WTC11 (cell line): Measurements from ENCODE around the gene ACAT2. TPM values are rescaled to one million over a fixed set of nuclear protein-coding genes. Genes with fewer than 3 reads are reported as not detected.

Experiments
- ATAC-seq: fragments of 200-7000 bp; cut with Tn5 transposase; 2 replicates; pipeline ENCODE4 v1.10.0; 2021; ENCODE audit warnings: mild to moderate bottlenecking, moderate library complexity
- CTCF ChIA-PET: fragments of 300-600 bp; sonication (Branson Sonifier 250); formaldehyde crosslinking; loops from one replicate; lab custom pipeline; 2021; ENCODE audit warnings: antibody characterized with exemption; lab: Charles Lee
- POLR2A ChIA-PET: fragments of 350-600 bp; sonication (Branson Sonifier 250); formaldehyde crosslinking; loops from one replicate; lab custom pipeline; 2021; ENCODE audit warnings: antibody characterized with exemption; lab: Charles Lee
- DNase-seq: peaks from one replicate; pipeline ENCODE4 v3.0.0; 2021; ENCODE audit warnings: low spot score
- H3K27ac Mint-ChIP-seq: 2 replicates; pipeline ENCODE4 v1.8.0; 2021; ENCODE audit warnings: mixed read lengths
- H3K27me3 Mint-ChIP-seq: 2 replicates; pipeline ENCODE4 v1.8.0; 2021; ENCODE audit warnings: low read depth, mild to moderate bottlenecking, moderate library complexity, mixed read lengths
- H3K36me3 Mint-ChIP-seq: 2 replicates; pipeline ENCODE4 v1.8.0; 2021; ENCODE audit warnings: mixed read lengths
- H3K4me1 Mint-ChIP-seq: 2 replicates; pipeline ENCODE4 v1.8.0; 2022; ENCODE audit warnings: mixed read lengths
- H3K4me3 Mint-ChIP-seq: 2 replicates; pipeline ENCODE4 v1.8.0; 2021; ENCODE audit warnings: mild to moderate bottlenecking, moderate library complexity, mixed read lengths
- H3K9me3 Mint-ChIP-seq: 2 replicates; pipeline ENCODE4 v1.8.0; 2021; ENCODE audit warnings: mixed read lengths
- CDX4 ChIP-seq: fragments of 250-450 bp; sonication (Bioruptor Pico); IDR thresholded peaks from 2 replicates; pipeline ENCODE4 v1.9.0; 2021; ENCODE audit warnings: moderate library complexity, mild to moderate bottlenecking, inconsistent platforms, borderline replicate concordance
- CTCF ChIP-seq: fragments of 200-600 bp; IDR thresholded peaks from 2 replicates; pipeline ENCODE4 v1.8.0; 2022; ENCODE audit warnings: antibody characterized with exemption
- E2F1 ChIP-seq: sonication (generic); formaldehyde crosslinking; IDR thresholded peaks from 2 replicates; pipeline ENCODE4 v1.8.0; 2022; ENCODE audit warnings: mild to moderate bottlenecking, missing genetic modification reagents
- E2F5 ChIP-seq: sonication (generic); formaldehyde crosslinking; IDR thresholded peaks from 2 replicates; pipeline ENCODE4 v1.8.1; 2022; ENCODE audit warnings: mild to moderate bottlenecking, moderate library complexity, missing genetic modification reagents
- FOXJ3 ChIP-seq: sonication (generic); formaldehyde crosslinking; IDR thresholded peaks from 2 replicates; pipeline ENCODE4 v1.9.0; 2021; ENCODE audit warnings: missing genetic modification reagents, mild to moderate bottlenecking, borderline replicate concordance
- FOXK1 ChIP-seq: sonication (generic); formaldehyde crosslinking; IDR thresholded peaks from 2 replicates; pipeline ENCODE4 v1.8.0; 2022; ENCODE audit warnings: mild to moderate bottlenecking, moderate library complexity, missing genetic modification reagents
- FOXP1 ChIP-seq: sonication (generic); formaldehyde crosslinking; IDR thresholded peaks from 2 replicates; pipeline ENCODE4 v1.8.0; 2022; ENCODE audit warnings: missing genetic modification reagents, mild to moderate bottlenecking, moderate library complexity, borderline replicate concordance
- JAZF1 ChIP-seq: fragments of 250-450 bp; sonication (Bioruptor Pico); IDR thresholded peaks from 2 replicates; pipeline ENCODE4 v1.9.0; 2021; ENCODE audit warnings: moderate library complexity, mild to moderate bottlenecking, inconsistent platforms
- NFE2L1 ChIP-seq: sonication (generic); formaldehyde crosslinking; IDR thresholded peaks from 2 replicates; pipeline ENCODE4 v1.8.1; 2023; ENCODE audit warnings: missing genetic modification reagents
- NR1H2 ChIP-seq: sonication (generic); formaldehyde crosslinking; IDR thresholded peaks from 2 replicates; pipeline ENCODE4 v1.9.0; 2021; ENCODE audit warnings: mild to moderate bottlenecking, moderate library complexity, missing genetic modification reagents
- RORB ChIP-seq: fragments of 250-450 bp; sonication (Bioruptor Pico); IDR thresholded peaks from 2 replicates; pipeline ENCODE4 v1.9.0; 2021; ENCODE audit warnings: mild to moderate bottlenecking
- TEAD4 ChIP-seq: sonication (generic); formaldehyde crosslinking; IDR thresholded peaks from 2 replicates; pipeline ENCODE4 v1.8.0; 2022; ENCODE audit warnings: mild to moderate bottlenecking, missing genetic modification reagents
- TP53 ChIP-seq: sonication (generic); formaldehyde crosslinking; IDR thresholded peaks from 2 replicates; pipeline ENCODE4 v1.8.1; 2023; ENCODE audit warnings: mild to moderate bottlenecking, missing genetic modification reagents
- ZBTB43 ChIP-seq: sonication (generic); formaldehyde crosslinking; IDR thresholded peaks from 2 replicates; pipeline ENCODE4 v1.8.1; 2023; ENCODE audit warnings: mild to moderate bottlenecking, missing genetic modification reagents
- ZNF317 ChIP-seq: sonication (generic); formaldehyde crosslinking; IDR thresholded peaks from 2 replicates; pipeline ENCODE4 v1.8.1; 2023; ENCODE audit warnings: low read depth, mild to moderate bottlenecking, moderate library complexity, missing genetic modification reagents, borderline replicate concordance
- ZNF416 ChIP-seq: fragments of 250-450 bp; sonication (Bioruptor Pico); IDR thresholded peaks from 2 replicates; pipeline ENCODE4 v1.9.0; 2021; ENCODE audit warnings: mild to moderate bottlenecking, inconsistent platforms
- ZNF512 ChIP-seq: sonication (generic); formaldehyde crosslinking; IDR thresholded peaks from 2 replicates; pipeline ENCODE4 v1.8.1; 2022; ENCODE audit warnings: missing genetic modification reagents, borderline replicate concordance
- ZNF532 ChIP-seq: fragments of 250-450 bp; sonication (Bioruptor Pico); IDR thresholded peaks from 2 replicates; pipeline ENCODE4 v1.9.0; 2021; ENCODE audit warnings: mild to moderate bottlenecking, borderline replicate concordance
- ZNF671 ChIP-seq: fragments of 250-450 bp; sonication (Bioruptor Pico); IDR thresholded peaks from 2 replicates; pipeline ENCODE4 v1.8.0; 2021; ENCODE audit warnings: mild to moderate bottlenecking
- ZSCAN18 ChIP-seq: fragments of 250-450 bp; sonication (Bioruptor Pico); IDR thresholded peaks from 2 replicates; pipeline ENCODE4 v2.1.2; 2022; ENCODE audit warnings: mild to moderate bottlenecking, moderate library complexity
- total RNA-seq: library from RNA; stranded (reverse); gene quantifications from 3 replicates; pipeline ENCODE4 v1.2.3, GENCODE V29; 2021

The ACAT2 gene
- total RNA-seq, 1 experiment from 2014 or later: 138 TPM

GRCh38 chr6:159790149-159790955, 28.5 kb downstream of the ACAT2 start, which contains the start of gene MRPL18 (continued):
- no peak for TF ChIP-seq ZBTB43 (CRISPR knock-in tag)

GRCh38 chr6:159790956-159791598, 29.2 kb downstream of the ACAT2 start:
- Mint-ChIP-seq H3K36me3 (peaks cover 62% of the 10 kb centered on the region), H3K4me1 (peaks cover 45% of the 10 kb centered on the region), H3K27ac (peak overlapping the region; percentile 99), H3K4me3 (peak overlapping the region; percentile 99), H3K27me3 (no peaks in the 10 kb centered on the region), H3K9me3 (no peaks in the 10 kb centered on the region)
- no peak for TF ChIP-seq FOXK1
- no peak for TF ChIP-seq CDX4 (CRISPR knock-in tag)
- TF ChIP-seq NFE2L1 (CRISPR knock-in tag): no peak
- TF ChIP-seq TP53: no peak
- TF ChIP-seq ZNF671: no peak
- TF ChIP-seq ZSCAN18: no peak
- no peak for TF ChIP-seq FOXP1 (CRISPR knock-in tag)
- no peak for TF ChIP-seq TEAD4 (CRISPR knock-in tag)
- TF ChIP-seq ZNF512 (CRISPR knock-in tag): no peak
- TF ChIP-seq ZNF532 (CRISPR knock-in tag): no peak
- no peak for TF ChIP-seq NR1H2 (CRISPR knock-in tag)
- TF ChIP-seq ZNF416 (CRISPR knock-in tag): no peak
- TF ChIP-seq E2F1 (CRISPR knock-in tag): no peak
- no peak for TF ChIP-seq E2F5
- TF ChIP-seq JAZF1 (CRISPR knock-in tag): no peak
- no peak for TF ChIP-seq FOXJ3
- no peak for TF ChIP-seq ZNF317 (CRISPR knock-in tag)
- no peak for TF ChIP-seq RORB (CRISPR knock-in tag)
- no peak for TF ChIP-seq CTCF
- DNase-seq (no peak), ATAC-seq (no peak)
- ChIA-PET CTCF (interaction anchor here (0.9 to 2.6 kb wide), 7 partner anchors 29 to 297 kb away, joined by 3 to 11 read pairs (median 4); partner anchors contain the start of genes ACAT2 and SOD2), POLR2A (interaction anchor here (1.0 to 3.5 kb wide), 8 partner anchors 9 to 64 kb away, joined by 3 to 32 read pairs (median 4); partner anchors contain the start of genes ACAT2, PNLDC1 and WTAP)
